Activated CD4-positive, alpha-beta T cell treated with anti-CD3 and anti-CD28 coated beads, Interleukin-2, Interleukin-6, amounts not matched to agents 100 ng/mL and 50 ng/mL, durations not matched to agents 16 hours and 8 hours (primary cell): ENCODE data around the gene ANK3.

Source experiments
- DNase-seq: peaks from one replicate; pipeline ENCODE4 v3.0.0-alpha.2; 2020

Gene ANK3

GRCh38 chr10:60413306-60414012 lies 23.8 kb upstream of the ANK3 start:
- DNase-seq: no peak

GRCh38 chr10:60410970-60411369 lies 21.3 kb upstream of the ANK3 start:
- peak; percentile 23 for DNase-seq

DNA sequence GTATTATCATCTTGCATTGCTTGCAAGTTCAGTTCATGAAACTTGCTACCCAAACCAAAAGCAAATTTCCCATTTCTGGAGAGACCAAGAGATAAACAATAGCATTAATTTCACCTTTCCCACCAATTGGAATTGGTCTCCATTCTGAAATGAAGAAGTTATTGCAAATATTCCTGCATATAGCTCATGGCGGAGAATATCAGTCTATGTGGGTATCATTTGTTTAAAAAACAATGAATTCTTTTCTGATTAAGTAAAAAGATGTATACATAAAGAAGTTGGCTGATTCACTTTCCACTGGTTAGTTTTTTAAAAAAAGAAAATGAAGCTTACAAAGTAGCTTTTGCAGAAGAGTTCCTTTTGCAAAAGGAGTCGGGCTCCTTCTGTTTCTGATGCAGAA lies 19.5 kb upstream of the ANK3 start:
- DNase-seq: no peak

- DNase-seq: no peak
These were observed 16.5 kb upstream of the ANK3 start for GRCh38 chr10:60406182-60406581.

- DNase-seq: no peak
These were observed 15.5 kb upstream of the ANK3 start for GRCh38 chr10:60405172-60405571.

- DNase-seq: no peak
These were observed 13.6 kb upstream of the ANK3 start for GRCh38 chr10:60403168-60403873.

- no peak for DNase-seq
These were observed 10.7 kb upstream of the ANK3 start for GRCh38 chr10:60400366-60400765.

DNA sequence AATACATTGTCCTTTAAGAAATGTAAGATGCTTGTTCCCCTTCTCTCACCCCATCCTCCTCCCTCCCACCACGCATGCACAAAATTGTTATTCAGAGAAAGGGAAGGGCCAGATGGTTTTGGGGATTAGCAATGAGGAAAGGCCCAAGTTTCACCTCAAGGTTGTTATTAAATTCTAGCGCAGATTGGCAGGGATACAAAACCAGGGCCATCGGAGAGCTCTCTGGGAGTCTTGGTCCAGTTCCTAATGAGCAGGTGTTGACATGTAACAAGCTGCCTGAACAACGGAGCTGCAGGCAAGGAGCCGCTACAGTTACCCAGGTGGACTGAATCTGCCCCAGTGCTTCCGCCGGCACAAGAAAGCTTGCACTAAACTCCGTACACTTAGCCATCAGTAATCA lies 9.7 kb upstream of the ANK3 start:
- DNase-seq: no peak

DNA sequence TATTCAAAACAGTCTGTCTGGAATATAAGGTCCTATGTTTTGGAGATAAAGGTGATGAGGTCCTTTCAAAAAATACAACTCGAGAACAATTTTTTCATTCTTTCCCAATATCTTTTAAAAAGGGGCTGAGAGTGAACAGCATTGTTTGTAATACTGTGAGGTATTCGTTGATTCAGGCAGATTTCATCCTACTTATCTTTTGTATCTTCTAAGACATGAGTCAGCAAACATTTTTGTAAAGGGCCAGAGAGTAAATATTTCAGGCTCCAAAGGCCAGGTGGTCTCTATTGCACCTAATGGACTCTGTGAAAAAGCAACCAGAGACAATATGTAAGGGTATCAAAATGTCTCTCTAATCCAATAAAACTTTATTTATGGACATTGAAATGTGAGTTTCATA lies 8.1 kb upstream of the ANK3 start:
- DNase-seq: no peak

DNA sequence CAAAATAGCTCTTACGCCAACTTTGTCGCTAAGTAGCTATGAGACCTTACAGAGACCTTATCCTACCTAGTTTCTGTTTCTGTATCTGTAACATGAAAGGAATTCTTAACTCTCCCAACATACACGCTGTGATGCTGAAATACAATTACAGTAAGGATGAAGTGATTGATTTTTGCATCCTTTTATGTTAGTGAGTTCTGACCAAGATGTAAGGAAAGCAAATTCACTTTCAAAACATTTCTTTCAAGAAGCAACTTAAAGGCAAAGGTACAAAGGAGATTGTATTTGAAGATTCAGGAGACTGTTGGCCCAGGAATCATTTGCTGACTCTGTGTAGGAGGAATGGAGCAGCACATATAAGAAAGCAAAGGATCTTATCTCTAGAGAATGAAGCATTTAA lies 7.1 kb upstream of the ANK3 start:
- DNase-seq: no peak

DNA sequence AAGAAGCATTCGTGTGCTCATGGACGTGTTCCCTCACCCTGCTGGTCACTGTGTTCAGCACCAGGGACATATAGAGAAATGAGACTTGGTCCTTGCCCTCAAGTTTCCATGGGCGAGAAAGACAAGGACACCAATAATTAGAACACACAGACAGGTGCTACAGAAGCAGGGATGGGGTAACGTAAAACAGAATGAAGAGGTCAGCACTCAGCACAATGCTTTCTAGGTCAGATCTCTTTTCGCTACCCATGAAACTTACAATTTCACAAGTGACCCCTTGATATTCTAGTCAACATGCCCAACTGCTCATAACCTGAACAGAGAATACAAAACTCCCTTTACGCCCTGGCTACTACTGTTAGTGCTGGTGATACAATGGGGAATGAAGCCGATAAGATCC lies 6.0 kb upstream of the ANK3 start:
- DNase-seq: no peak

DNA sequence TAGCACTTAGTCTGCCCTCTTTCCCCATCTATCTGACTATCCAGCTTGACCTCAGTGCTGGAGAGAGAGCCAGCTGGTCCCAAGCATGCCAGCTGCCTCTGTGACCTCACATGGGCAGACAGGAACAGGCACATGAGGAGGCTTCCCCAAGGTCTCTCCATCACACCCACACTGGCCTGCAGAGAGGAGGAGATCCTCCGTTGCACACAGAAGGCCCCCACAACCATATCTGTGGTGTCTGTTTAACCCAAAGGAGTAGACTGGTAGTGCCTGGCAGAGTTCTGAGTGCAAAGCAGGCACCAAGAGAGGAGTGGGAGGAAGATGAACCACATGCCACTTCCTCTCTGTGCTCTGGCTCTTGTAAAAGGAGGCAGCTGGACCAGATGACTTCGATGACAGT lies 4.8 kb upstream of the ANK3 start:
- peak; percentile 63 for DNase-seq

DNA sequence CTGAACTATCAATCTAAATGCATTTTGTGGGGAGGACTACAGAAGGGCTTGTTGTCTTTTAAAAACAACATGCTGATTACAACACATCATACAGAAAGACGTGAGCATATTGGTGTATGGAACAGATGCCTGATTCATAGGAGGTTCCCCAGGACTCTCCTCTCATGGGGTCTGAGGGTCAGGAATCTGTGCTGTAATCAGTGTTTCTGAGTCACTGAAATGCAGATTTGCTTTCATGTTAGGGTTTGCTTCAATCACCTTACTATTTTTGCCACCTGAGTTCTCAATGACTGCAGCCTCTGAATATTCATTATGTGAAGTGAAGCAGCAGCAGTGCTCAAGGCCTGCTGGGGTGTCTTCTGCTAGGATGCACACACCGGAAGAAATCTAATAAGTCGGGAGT lies 550 bp upstream of the ANK3 start:
- DNase-seq: no peak

DNA sequence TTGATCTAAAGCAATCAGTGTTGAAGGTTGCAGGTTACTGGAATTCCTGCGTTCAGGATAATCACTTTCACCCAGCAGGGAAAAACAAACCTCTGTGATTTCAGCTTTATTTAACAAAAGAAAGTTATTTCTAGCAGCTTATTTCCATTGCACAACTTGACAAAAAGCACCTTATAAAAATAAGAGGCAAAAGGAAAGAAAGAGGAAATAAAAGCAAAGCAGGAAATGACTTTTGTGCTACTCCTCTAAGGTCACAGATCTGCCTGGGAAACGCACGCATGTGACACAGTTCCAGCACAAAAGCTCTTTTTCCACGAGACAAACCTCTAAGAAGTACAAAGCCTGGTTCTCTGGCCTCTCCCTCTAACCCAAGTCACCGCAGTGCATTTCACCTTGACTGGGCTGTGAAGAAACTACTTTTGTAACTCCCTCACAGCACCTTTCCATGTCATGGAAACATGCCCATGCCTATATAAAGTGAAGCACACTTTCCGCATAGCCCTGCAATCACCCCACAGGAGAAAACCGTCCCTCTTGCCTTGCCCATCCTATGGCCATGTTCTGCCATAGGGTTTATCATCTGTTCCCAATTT lies 870 bp downstream of the ANK3 start:
- DNase-seq: peak; percentile 14

DNA sequence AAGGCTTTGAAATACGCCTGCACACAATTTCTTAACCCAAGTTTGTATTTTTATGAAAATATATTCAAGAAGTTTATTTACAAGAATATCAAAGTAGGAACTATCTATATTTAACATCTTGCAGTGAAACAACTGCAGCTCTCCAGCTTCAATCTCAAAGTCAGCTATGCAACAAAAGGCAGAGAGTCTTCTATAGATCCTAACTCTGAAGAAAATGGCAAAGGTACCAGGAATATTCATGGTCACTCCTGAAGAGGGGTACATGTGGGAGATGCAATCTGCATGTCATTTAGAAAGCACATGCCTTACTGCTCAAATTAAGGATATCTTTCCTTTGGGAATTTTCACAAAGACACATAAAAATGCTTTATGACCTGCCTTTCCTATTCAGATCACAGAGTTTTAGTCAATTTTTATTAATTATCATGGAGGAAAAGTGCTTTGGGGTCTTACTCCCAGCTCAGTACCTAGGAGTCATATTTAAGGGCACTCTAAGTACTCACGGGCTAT lies 1.5 kb downstream of the ANK3 start:
- no peak for DNase-seq

GRCh38 chr10:60387531-60387930 lies 2.1 kb downstream of the ANK3 start:
- no peak for DNase-seq

DNA sequence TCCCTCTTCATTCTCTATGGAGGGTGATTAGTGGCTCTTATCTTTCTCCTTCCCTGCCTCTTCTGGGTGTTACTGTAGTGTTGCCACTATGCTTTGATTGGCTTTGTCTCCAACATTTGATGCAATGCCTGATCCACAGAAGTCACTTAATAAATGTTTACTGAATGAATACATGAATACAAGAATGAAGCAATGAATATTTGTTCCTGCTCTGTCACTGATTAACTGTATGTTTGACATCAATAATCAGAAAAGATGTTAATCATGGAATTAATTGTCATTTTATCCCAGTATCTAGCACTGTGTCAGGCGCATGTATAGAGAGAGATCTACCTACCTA lies 4.3 kb downstream of the ANK3 start:
- no peak for DNase-seq

GRCh38 chr10:60384708-60385398 lies 4.8 kb downstream of the ANK3 start:
- no peak for DNase-seq

DNA sequence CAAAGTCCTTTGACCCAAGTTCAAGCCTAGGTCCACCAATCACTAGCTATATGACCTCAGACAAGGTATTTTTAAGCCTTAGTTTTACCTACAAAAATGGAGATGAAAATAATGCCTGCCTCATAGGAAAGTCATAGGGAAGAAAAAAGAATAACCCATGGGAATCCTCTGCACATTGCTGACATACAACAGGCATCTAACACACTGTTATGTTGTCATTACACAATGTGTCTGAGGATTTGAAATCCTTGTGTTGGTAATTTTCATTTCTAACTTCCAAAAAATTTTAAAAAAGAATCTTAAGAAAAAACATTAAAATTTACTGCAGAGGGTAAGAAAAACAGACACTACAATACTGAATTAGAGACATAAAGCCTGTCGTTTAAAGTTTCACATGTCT lies 5.7 kb downstream of the ANK3 start:
- DNase-seq: no peak

DNA sequence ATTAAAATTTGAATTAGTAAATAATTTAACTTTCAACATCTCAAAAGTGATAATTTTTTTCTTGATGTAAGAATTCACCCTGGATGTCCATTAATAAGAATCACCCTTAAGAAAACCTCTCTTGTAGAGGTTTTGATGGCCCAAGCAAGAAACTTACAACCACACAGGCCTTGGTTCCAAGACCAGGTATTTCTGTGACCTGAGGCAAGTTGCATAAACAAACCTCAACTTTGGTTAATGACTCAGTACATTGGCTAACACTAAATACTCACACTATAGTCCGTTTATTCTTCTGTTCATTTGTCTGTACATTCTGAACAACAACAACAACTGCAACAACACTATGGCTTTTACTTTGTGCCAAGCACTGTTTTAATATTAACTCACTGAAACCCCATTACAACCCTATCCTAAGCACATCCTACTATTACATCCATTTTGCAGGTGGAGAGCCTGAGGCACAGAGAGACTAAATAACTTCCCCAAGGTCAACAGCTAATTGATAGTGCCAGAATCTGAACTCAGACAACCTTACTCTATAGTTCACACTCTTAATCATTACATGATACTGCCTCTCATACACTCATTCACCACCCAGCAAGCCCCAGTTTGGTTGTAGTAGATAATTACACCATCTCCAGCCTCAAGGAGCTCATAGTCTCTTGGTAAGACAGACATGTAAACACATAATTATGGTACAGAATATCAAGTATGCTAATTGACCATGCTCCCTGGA lies 6.6 kb downstream of the ANK3 start:
- no peak for DNase-seq

DNA sequence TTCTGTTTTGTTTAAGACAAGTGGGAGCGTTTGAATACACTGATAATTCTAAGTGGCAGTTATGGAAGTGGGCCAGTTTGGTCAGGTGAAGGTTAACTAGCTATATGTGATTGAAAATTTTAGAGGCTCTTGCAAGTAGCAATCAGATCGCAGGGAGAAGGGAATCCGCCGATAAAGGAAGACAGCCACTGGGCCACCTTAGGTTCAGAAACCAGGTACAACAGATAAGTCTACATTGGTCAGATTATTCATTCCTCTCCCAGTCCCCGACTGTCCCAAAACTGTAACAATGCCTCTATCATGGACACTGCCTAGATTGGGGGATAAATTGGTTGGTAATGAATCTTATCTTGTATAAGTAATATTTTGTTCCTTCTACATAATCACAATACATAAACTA lies 8.9 kb downstream of the ANK3 start:
- no peak for DNase-seq

DNA sequence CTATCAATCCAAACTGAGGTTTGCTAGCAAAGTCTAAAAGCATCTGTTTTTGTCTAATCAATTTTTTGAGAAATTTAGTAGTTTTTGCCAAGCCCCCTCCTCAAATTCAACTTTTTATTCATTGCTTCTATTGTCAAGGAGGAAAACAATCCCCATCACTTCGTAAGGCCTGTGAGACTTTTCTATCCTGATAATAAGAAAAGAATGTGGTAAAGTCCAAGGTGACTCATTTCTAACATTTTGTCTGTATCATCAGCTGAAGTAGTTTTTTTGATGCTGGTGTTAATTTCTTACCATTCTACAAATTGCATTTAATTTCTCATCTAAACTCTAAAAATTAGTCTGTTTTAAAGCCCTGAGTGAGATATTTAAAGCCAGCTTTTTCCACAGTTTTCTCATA lies 11.7 kb downstream of the ANK3 start:
- no peak for DNase-seq

- DNase-seq: no peak
These were observed 12.7 kb downstream of the ANK3 start for GRCh38 chr10:60377042-60377352.
